Measurements from ENCODE around the gene BSX. TPM values are rescaled to one million over a fixed set of nuclear protein-coding genes. Genes with fewer than 3 reads are reported as not detected.
A peak's percentile ranks its signal among the peaks of the same experiment; 100 is the strongest.

BSX gene
- total RNA-seq (not detected in 2 replicates), polyA plus RNA-seq (not detected in 2 replicates), polyA minus RNA-seq (not detected in 2 replicates), Bru-seq, nascent RNA (not detected), BruChase-seq, experiment 1, labeled RNA remaining after a 6-hour chase (not detected), BruChase-seq, experiment 2, labeled RNA remaining after a 2-hour chase (not detected)
- not detected in 2 replicates for polyA plus RNA-seq (2011; cell fraction: cytosol; rRNA removed)
- polyA plus RNA-seq (2011; cell fraction: nucleus; rRNA removed), result not detected in 2 replicates
- not detected in 2 replicates for polyA plus RNA-seq (2012)
- not detected for polyA minus RNA-seq (2011; cell fraction: cytosol; rRNA and poly(A)+ RNA removed)
- polyA minus RNA-seq (2011; cell fraction: nucleus; rRNA and poly(A)+ RNA removed), result not detected in 2 replicates
- long read RNA-seq, result 0 reads

DNA sequence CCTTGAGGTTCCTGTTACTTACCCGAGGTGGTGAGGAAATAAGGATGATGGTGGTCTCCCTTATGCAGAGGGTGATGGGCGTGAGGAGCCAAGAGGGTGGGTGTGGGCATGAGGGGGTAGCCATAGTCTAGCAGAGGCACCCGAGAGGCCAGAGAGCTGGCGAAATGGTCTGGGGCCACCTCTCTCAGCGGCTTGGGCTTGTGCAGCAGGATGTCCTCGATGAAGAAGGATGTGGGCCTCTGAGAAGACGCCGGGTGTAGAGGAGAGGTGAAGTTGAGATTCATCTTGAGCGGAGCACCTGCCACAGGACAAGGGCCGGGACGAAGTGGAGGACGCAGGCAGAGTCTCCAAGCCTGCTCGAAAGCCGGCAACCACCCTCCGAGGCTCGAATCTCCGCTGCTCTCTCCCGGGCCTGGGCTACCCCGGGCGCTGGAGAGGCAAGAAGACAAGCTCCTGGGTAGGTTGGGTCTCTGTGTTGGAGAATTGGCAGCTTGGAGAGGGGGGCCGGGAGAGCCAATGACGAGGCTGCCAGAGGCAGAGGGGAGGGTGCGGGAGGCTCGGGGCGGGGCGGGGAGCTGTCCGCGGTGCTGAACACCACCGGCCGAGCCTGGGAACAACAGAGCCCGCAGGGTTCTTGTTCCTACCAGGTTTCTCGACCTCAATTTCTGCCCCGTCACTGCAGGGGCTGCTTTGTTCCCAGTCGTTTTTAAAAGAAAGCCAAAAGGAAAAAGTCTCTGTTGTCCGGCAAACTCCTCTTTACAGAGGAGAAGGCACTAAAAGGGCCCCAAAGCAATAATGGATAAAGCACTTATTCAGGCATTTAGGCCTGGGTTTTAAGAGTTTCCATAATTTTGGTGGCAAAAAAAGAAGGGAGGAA lies at the start of gene BSX:
TSS of gene BSX (minus strand) at position 447 of the 877 bp plus-strand sequence. CDS start at position 284, 163 bp downstream.
- intact Hi-C loops (cut with micrococcal nuclease), result loop anchor here (2.0 to 5.0 kb wide), 2 partner anchors 73 to 99 kb away; partner anchors contain the start of gene JHY
- no peaks in the 10 kb centered on the region for H3K36me3 ChIP-seq (ENCODE audit: control insufficient read depth in 2 of 2, extremely low read depth in 1 of 2, insufficient read depth in 2 of 2, low read length in 2 of 2)
- H3K4me1 ChIP-seq (ENCODE audit: control insufficient read depth, extremely low read depth, insufficient read depth, low read length), result no peaks in the 10 kb centered on the region
- H3K27me3 ChIP-seq (ENCODE audit: control insufficient read depth in 2 of 2, insufficient read depth in 2 of 2, low read length in 2 of 2), result peaks cover 77 to 96% of the 10 kb centered on the region in 2 experiments
- ChIA-PET POLR2A (no interaction called here), CTCF (interaction anchor here (0.5 to 1.0 kb wide), 3 partner anchors 39 to 1787 kb away, joined by 3 read pairs; no protein-coding TSS in a partner anchor)
- FAIRE-seq (peak; percentile 52), DNase-seq (ENCODE audit: low read depth, low spot score) (peak; percentile 38)
- dilution Hi-C loops (cut with MboI; ENCODE audit: extremely low pct_ligation_motif_present, low sequenced_read_pairs), result no loop called here
- no peaks in the 10 kb centered on the region for H3K9me3 ChIP-seq (replicated peaks; ENCODE audit: control insufficient read depth, insufficient read depth, low read length)
- no peak within 1 kb of the TSS for H3K9ac ChIP-seq (replicated peaks; ENCODE audit: extremely low read depth, insufficient read depth, low read length)
- H2AFZ ChIP-seq (ENCODE audit: low read depth, low read length), result no peak within 1 kb of the TSS
- no peak within 1 kb of the TSS for H3K27ac ChIP-seq (ENCODE audit: insufficient read depth, low read depth, low read length)
- H3K4me3 ChIP-seq (replicated peaks in 1 of 3; ENCODE audit: insufficient read depth in 1 of 3, low read depth in 1 of 3, low read length in 3 of 3), result no peak within 1 kb of the TSS
- H3K4me2 ChIP-seq (ENCODE audit: insufficient read depth, low read length), result no peak within 1 kb of the TSS
- H4K20me1 ChIP-seq (replicated peaks; ENCODE audit: control insufficient read depth, extremely low read depth, insufficient read depth, low read length), result no peaks in the 10 kb centered on the region
- H3K9me1 ChIP-seq (replicated peaks; ENCODE audit: control insufficient read depth, extremely low read depth, insufficient read depth, low read length), result no peaks in the 10 kb centered on the region
- TF ChIP-seq POLR2AphosphoS5 (IDR thresholded peaks at IDR 0.05; ENCODE audit: insufficient read depth, low read depth, low read length) (no peak), JUN (IDR thresholded peaks at IDR 0.05; ENCODE audit: borderline replicate concordance, insufficient read depth, insufficient read length, low read depth) (no peak), GATA2 (IDR thresholded peaks at IDR 0.05; ENCODE audit: insufficient read depth, insufficient read length, low read depth, low read length) (no peak), EZH2 (IDR thresholded peaks at IDR 0.05; ENCODE audit: borderline replicate concordance, low read depth, low read length, severe bottlenecking) (peak; percentile 11)
- no peaks in the 10 kb centered on the region for H3K79me2 ChIP-seq (ENCODE audit: control insufficient read depth, insufficient read depth, low read length)
- BruUV-seq (replicated peaks), result no TSS peak

Measured in endothelial cell of umbilical vein (primary cell).